ENCODE results near the gene GPR137. TPM values are rescaled to one million over a fixed set of nuclear protein-coding genes. Genes with fewer than 3 reads are reported as not detected.

GPR137 gene
- total RNA-seq, 1 experiment from 2014 or later, result 51.8 TPM

DNA sequence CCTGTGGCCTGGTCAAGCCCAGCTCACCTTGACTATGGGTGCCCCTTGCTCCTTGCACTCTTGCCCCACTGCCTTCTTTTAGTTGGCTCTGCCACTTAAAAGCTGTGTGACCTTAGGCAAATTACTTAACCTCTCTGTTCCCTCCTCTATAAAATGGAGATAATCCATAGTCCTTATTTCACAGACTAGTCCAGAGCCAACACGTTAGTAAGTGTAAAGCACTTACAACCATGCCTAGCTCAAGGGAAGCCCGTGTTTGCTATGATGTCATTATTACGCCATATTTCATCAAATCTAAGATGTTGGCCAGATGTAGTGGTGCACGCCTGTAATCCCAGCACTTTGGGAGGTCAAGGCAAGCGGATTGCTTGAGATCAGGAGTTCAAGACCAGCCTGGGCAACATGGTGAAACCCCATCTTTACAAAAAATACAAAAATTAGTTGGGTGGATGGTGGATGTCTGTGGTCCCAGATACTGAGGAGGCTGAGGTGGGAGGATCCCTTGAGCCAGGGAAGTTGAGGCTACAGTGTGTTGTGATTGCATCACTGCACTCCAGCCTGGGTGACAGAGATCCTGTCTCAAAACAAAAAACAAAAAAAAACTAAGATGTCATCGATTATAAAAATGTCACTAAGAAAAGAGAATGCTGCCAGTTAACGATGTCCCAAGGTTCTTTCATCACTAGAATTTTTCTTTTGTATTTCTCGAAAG, 52.0 kb downstream of the GPR137 start:
- POLR2A ChIA-PET, result interaction anchor here (1.1 kb wide), 1 partner anchor 20 kb away, joined by 4 read pairs; the partner anchor contains the start of genes PRDX5 and TRMT112
- ATAC-seq, result no peak

DNA sequence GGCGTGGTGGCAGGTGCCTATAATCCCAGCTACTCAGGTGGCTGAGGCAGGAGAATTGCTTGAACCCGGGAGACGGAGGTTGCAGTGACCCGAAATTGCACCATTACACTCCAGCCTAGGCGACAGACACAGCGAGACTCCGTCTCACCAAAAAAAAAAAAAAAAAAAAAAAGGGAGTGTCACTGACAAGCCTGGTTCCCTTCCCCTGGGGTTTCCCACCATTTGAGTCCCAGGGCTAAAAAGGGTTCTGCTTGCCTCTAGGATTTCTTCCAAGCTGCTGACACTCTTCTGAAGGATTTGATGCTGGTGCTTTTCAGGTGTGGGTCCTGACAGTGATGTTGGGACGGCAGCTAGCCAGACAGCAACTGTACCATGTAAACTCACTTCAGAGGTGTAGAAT, 53.1 kb downstream of the GPR137 start:
- ATAC-seq (no peak), DNase-seq (ENCODE audit: low spot score) (no peak)
- Mint-ChIP-seq H3K9me3 (no peaks in the 10 kb centered on the region), H3K27me3 (ENCODE audit: low read depth) (peaks cover 30% of the 10 kb centered on the region), H3K4me1 (peaks cover 20% of the 10 kb centered on the region), H3K4me3 (no peak overlapping the region), H3K36me3 (no peaks in the 10 kb centered on the region), H3K27ac (no peak overlapping the region)
- ChIA-PET POLR2A (interaction anchor here (0.6 to 1.1 kb wide), 3 partner anchors 21 to 1055 kb away, joined by 4 to 6 read pairs (median 5); partner anchors contain the start of genes PRDX5 and TRMT112), CTCF (interaction anchor here (0.6 to 13.9 kb wide), 4 partner anchors 14 to 402 kb away, joined by 3 to 437 read pairs (median 4); no protein-coding TSS in a partner anchor)
- TF ChIP-seq, protein P1, sequence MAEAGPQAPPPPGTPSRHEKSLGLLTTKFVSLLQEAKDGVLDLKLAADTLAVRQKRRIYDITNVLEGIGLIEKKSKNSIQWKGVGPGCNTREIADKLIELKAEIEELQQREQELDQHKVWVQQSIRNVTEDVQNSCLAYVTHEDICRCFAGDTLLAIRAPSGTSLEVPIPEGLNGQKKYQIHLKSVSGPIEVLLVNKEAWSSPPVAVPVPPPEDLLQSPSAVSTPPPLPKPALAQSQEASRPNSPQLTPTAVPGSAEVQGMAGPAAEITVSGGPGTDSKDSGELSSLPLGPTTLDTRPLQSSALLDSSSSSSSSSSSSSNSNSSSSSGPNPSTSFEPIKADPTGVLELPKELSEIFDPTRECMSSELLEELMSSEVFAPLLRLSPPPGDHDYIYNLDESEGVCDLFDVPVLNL (CRISPR knock-in tag; IDR thresholded peaks at IDR 0.05; ENCODE audit: borderline replicate concordance, low read depth), result no peak
- TF ChIP-seq, protein P2, sequence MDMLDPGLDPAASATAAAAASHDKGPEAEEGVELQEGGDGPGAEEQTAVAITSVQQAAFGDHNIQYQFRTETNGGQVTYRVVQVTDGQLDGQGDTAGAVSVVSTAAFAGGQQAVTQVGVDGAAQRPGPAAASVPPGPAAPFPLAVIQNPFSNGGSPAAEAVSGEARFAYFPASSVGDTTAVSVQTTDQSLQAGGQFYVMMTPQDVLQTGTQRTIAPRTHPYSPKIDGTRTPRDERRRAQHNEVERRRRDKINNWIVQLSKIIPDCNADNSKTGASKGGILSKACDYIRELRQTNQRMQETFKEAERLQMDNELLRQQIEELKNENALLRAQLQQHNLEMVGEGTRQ (CRISPR knock-in tag; IDR thresholded peaks at IDR 0.05), result no peak
- TF ChIP-seq, protein P3, sequence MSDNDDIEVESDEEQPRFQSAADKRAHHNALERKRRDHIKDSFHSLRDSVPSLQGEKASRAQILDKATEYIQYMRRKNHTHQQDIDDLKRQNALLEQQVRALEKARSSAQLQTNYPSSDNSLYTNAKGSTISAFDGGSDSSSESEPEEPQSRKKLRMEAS (CRISPR knock-in tag; IDR thresholded peaks at IDR 0.05), result no peak
- TF ChIP-seq ZBTB21 (CRISPR knock-in tag; IDR thresholded peaks at IDR 0.05; ENCODE audit: borderline replicate concordance) (no peak), ZNF396 (CRISPR knock-in tag; IDR thresholded peaks at IDR 0.05; ENCODE audit: borderline replicate concordance) (no peak), TP53 (CRISPR knock-in tag; IDR thresholded peaks at IDR 0.05) (no peak), JAZF1 (CRISPR knock-in tag; IDR thresholded peaks at IDR 0.05) (no peak), ESRRA (CRISPR knock-in tag; IDR thresholded peaks at IDR 0.05; ENCODE audit: borderline replicate concordance) (no peak), TEAD4 (CRISPR knock-in tag; IDR thresholded peaks at IDR 0.05) (no peak), ZNF219 (CRISPR knock-in tag; IDR thresholded peaks at IDR 0.05; ENCODE audit: borderline replicate concordance) (no peak)
- TF ChIP-seq, protein P4, sequence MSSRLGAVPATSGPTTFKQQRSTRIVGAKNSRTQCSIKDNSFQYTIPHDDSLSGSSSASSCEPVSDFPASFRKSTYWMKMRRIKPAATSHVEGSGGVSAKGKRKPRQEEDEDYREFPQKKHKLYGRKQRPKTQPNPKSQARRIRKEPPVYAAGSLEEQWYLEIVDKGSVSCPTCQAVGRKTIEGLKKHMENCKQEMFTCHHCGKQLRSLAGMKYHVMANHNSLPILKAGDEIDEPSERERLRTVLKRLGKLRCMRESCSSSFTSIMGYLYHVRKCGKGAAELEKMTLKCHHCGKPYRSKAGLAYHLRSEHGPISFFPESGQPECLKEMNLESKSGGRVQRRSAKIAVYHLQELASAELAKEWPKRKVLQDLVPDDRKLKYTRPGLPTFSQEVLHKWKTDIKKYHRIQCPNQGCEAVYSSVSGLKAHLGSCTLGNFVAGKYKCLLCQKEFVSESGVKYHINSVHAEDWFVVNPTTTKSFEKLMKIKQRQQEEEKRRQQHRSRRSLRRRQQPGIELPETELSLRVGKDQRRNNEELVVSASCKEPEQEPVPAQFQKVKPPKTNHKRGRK (CRISPR knock-in tag; IDR thresholded peaks at IDR 0.05; ENCODE audit: borderline replicate concordance), result no peak
- TF ChIP-seq, protein P5, sequence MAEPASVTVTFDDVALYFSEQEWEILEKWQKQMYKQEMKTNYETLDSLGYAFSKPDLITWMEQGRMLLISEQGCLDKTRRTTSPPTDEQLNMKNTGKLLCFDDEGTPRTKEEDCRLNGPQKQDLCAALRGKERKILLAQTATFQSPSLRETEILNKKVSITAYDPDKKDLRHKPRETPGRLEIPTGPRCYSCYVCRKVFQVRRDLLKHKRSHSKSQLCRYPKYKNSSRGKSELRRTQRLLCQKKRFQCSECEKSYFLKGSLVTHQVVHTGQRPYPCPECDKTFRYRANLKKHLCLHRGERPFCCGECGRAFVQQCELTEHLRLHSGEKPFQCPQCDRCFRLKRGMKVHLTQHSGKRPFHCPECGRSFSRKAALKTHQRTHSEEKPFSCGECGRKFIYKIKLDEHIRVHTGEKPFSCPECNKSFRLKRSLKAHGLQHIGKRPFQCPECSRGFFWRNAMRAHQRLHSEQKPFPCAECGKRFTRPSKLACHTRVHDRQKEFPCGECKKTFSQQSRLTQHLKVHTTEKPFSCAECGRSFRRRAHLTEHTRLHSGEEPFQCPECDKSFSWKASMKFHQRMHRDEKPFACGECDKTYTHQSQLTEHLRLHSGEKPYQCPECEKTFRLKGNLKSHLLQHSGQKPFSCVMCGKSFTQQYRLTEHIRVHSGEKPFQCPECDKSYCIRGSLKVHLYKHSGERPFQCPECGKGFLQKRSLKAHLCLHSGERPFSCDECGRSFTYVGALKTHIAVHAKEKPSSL (CRISPR knock-in tag; conservative IDR thresholded peaks at IDR 0.05), result no peak

More for the DNA sequence above, 52.0 kb downstream of the GPR137 start:
- Mint-ChIP-seq H3K9me3 (no peaks in the 10 kb centered on the region), H3K4me1 (peaks cover 18% of the 10 kb centered on the region), H3K27ac (no peak overlapping the region; the same call in 1 of the 2 replicates), H3K36me3 (no peaks in the 10 kb centered on the region), H3K4me3 (no peak overlapping the region), H3K27me3 (ENCODE audit: low read depth) (peaks cover 34% of the 10 kb centered on the region)
- TF ChIP-seq ZNF423 (CRISPR knock-in tag; IDR thresholded peaks at IDR 0.05) (no peak), ZNF396 (CRISPR knock-in tag; IDR thresholded peaks at IDR 0.05; ENCODE audit: borderline replicate concordance) (no peak), CREB1 (CRISPR knock-in tag; IDR thresholded peaks at IDR 0.05) (no peak), NR2C2 (CRISPR knock-in tag; IDR thresholded peaks at IDR 0.05) (no peak), ZNF121 (CRISPR knock-in tag; IDR thresholded peaks at IDR 0.05) (no peak), ATF1 (CRISPR knock-in tag; IDR thresholded peaks at IDR 0.05) (no peak), NR3C1 (CRISPR knock-in tag; conservative IDR thresholded peaks at IDR 0.05; ENCODE audit: low read depth) (no peak), ESRRA (CRISPR knock-in tag; IDR thresholded peaks at IDR 0.05; ENCODE audit: borderline replicate concordance) (no peak), PRRX2 (CRISPR knock-in tag; IDR thresholded peaks at IDR 0.05) (no peak), GTF2I (CRISPR knock-in tag; conservative IDR thresholded peaks at IDR 0.05) (no peak)
- TF ChIP-seq, protein P6, sequence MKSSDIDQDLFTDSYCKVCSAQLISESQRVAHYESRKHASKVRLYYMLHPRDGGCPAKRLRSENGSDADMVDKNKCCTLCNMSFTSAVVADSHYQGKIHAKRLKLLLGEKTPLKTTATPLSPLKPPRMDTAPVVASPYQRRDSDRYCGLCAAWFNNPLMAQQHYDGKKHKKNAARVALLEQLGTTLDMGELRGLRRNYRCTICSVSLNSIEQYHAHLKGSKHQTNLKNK (CRISPR knock-in tag; IDR thresholded peaks at IDR 0.05), result no peak
- TF ChIP-seq, protein P7, sequence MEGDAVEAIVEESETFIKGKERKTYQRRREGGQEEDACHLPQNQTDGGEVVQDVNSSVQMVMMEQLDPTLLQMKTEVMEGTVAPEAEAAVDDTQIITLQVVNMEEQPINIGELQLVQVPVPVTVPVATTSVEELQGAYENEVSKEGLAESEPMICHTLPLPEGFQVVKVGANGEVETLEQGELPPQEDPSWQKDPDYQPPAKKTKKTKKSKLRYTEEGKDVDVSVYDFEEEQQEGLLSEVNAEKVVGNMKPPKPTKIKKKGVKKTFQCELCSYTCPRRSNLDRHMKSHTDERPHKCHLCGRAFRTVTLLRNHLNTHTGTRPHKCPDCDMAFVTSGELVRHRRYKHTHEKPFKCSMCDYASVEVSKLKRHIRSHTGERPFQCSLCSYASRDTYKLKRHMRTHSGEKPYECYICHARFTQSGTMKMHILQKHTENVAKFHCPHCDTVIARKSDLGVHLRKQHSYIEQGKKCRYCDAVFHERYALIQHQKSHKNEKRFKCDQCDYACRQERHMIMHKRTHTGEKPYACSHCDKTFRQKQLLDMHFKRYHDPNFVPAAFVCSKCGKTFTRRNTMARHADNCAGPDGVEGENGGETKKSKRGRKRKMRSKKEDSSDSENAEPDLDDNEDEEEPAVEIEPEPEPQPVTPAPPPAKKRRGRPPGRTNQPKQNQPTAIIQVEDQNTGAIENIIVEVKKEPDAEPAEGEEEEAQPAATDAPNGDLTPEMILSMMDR (IDR thresholded peaks at IDR 0.05), result no peak
- TF ChIP-seq, protein P8, sequence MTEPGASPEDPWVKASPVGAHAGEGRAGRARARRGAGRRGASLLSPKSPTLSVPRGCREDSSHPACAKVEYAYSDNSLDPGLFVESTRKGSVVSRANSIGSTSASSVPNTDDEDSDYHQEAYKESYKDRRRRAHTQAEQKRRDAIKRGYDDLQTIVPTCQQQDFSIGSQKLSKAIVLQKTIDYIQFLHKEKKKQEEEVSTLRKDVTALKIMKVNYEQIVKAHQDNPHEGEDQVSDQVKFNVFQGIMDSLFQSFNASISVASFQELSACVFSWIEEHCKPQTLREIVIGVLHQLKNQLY (CRISPR knock-in tag; IDR thresholded peaks at IDR 0.05), result no peak
- TF ChIP-seq, protein P9, sequence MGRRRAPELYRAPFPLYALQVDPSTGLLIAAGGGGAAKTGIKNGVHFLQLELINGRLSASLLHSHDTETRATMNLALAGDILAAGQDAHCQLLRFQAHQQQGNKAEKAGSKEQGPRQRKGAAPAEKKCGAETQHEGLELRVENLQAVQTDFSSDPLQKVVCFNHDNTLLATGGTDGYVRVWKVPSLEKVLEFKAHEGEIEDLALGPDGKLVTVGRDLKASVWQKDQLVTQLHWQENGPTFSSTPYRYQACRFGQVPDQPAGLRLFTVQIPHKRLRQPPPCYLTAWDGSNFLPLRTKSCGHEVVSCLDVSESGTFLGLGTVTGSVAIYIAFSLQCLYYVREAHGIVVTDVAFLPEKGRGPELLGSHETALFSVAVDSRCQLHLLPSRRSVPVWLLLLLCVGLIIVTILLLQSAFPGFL (CRISPR knock-in tag; IDR thresholded peaks at IDR 0.05; ENCODE audit: borderline replicate concordance), result no peak
- TF ChIP-seq, protein P10, sequence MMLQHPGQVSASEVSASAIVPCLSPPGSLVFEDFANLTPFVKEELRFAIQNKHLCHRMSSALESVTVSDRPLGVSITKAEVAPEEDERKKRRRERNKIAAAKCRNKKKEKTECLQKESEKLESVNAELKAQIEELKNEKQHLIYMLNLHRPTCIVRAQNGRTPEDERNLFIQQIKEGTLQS (CRISPR knock-in tag; conservative IDR thresholded peaks at IDR 0.05), result no peak
- no peak for DNase-seq (ENCODE audit: low spot score)
- CTCF ChIA-PET, result interaction anchor here (1.3 to 13.9 kb wide), 3 partner anchors 15 to 34 kb away, joined by 3 to 437 read pairs (median 5); partner anchors contain the start of genes PRDX5 and TRMT112
